NAMALWA (cell line): ENCODE measurements around the gene FGD4.

ENCODE experiments used
- DNase-seq: peaks from one replicate; pipeline ENCODE4 v3.0.0-alpha.2; 2015; ENCODE audit warnings: low spot score

FGD4 gene

GRCh38 chr12:32679920-32680237 lies 280.5 kb downstream of the FGD4 start:
- DNase-seq = no peak

- no peak for DNase-seq
Observed at GRCh38 chr12:32680787-32681186, 281.4 kb downstream of the FGD4 start.

- no peak for DNase-seq
Observed at GRCh38 chr12:32681272-32681671, 281.9 kb downstream of the FGD4 start.

- no peak for DNase-seq
Observed at GRCh38 chr12:32686340-32686739, 287.0 kb downstream of the FGD4 start.

GRCh38 chr12:32688786-32689185 lies 289.4 kb downstream of the FGD4 start:
- no peak for DNase-seq

GRCh38 chr12:32690927-32691326 lies 291.6 kb downstream of the FGD4 start:
- no peak for DNase-seq

- DNase-seq = no peak
Observed at GRCh38 chr12:32692358-32692757, 293.0 kb downstream of the FGD4 start.

GRCh38 chr12:32693036-32693435 lies 293.7 kb downstream of the FGD4 start:
- no peak for DNase-seq
